GM19328 (cell line): ENCODE data around the gene CLMP.
"Not testable (repeated sequence)": the region's sequence is repeated elsewhere in the genome, so short reads cannot be mapped to it uniquely, and the experiment has no call there.

ENCODE experiments used
- ATAC-seq: cut with Tn5 transposase; IDR thresholded peaks from one replicate; pipeline ENCODE4 v1.9.1; 2021; ENCODE audit warnings: mild to moderate bottlenecking, moderate library complexity; ENCODE audit not compliant: unreplicated experiment

The CLMP gene

DNA sequence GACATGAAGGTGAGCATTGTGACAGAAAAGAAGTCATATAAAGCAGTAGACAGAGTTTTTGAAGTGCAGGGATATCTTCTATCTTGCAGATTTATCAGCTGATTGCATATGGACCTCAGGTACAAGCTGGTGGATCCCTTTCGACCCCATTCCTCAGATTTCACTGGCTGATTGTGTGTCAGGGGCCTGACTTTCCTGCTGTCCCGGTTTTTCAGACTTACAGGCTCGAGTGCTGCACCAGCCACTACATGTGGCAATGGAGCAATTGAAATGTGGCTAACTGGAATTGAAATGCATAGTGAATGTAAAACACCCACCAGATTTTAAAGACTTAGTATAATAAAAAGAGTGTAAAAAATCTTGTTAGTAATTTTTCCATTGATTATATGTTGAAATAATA is 50.3 kb downstream of the CLMP start:
- no peak for ATAC-seq

DNA sequence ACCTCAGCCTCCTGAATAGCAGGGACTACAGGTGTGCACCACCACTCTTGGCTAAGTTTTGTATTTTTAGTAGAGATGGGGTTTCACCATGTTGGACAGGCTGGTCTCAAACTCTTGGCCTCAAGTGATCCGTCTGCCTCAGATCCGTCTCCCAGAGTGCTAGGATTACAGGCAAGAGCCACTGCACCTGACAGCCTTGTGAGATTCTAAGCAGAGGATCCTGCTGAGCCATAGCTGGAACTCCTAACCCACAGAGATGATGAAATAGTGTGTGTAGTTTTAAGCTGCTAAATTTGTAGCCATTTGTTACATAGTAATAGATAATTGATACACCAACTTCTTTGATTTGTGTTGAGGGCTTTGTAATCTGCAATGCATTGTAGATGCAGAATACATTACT is 51.1 kb downstream of the CLMP start:
- ATAC-seq: no peak

DNA sequence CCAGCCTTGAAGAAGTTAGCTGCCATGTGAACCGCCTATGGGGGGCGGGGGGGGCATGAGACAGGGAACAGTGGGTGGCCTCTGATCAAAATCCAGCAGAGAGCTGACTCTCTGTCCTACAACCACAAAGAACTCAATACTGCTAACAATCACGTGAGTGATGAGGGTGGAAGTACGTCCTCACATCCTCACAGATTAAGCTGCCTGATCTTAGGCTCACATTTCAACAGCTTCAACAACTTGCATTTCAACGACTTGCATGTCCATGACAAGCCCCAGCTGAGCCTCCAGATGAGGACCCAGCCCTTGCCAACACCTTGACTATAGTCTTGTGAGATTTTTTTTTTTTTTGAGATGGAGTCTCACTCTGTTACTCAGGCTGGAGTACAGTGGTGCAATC is 51.6 kb downstream of the CLMP start:
- ATAC-seq: no peak

- no peak for ATAC-seq
Observed at GRCh38 chr11:123139206-123139605, 55.8 kb downstream of the CLMP start.

DNA sequence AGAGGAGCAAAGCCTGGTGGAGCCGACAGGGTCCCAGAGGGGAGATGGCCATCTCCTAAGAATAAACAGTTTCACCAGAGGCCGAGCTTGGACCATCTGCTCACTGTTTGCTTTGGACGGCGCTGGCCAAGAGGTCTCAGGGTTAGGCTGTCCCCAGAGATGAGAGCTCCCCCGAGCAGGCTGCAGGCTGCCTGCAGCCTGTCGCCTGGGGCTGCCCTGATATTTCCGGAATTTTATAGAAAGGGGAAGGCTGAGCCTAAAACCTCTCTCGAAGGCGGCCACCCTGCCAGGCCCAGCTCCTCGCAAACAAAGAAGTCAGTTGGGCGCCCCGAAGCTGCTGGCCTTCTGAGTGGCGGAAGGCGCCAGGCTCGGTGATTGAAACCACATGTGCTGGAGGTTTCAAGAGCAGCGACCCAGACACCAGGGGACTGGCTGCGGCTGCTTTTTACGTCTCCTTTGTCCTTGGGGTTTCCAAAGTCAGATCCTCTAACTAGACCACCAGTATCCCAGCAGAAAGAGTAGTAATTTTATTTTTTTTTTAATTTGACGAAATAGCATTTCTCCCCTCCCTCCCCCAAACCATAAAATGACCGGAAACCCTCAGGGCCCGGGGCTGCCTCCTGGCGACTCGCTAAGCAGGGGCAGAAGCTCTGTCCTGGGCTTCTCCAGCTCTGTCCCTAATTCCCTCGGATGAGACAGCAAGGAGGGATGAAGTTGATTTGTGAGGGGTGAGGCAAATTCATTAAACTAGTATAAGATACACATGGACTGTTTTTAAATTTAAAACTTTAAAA is 57.4 kb downstream of the CLMP start:
- ATAC-seq: no peak

DNA sequence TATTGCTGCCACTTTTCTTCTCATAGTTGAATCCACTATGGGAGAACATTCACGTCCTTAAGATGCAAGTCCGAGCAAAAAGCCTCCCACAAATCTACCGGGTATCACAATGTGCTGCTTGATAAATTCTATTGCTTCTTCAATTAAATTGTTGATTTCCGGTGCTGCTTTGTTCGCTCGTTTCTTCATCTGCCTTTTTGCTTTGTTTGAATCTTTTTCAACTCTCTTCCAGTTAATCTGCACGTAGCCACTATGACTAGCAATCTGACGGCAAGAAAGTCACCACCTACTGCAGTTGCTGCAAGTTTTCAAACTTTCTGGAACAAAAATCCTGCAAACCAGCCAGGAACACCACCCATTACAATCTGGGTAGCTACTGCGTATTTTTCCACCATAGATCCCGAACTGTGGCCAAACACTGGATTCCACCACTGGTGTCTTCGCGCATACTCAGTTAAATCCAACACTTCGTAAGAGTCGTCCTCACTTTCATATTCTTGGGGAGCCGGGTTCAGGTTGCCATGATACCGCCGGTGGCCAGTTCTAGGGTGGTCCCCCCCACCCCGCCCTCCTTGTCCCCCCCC is 59.1 kb downstream of the CLMP start:
- ATAC-seq: no peak

DNA sequence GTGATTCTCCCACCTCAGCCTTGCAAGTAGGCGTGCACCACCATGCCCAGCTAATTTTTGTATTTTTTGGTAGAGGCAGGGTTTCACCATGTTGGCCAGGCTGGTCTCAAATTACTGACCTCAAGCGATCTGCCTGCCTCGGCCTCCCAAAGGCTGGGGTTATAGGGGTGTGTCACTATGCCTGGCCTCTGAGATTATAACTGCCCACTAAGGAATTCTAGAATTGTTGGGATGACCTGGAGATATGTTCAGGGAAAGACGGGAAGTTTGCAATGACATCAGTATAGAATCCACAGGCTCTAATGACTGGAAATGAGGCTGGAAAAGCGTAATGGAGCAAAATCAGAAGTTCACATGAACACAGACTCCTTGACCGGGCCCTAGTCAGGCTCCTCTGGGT is 62.2 kb downstream of the CLMP start:
- ATAC-seq: no peak

- not testable (repeated sequence) for ATAC-seq
Observed at GRCh38 chr11:123132034-123132766, 62.8 kb downstream of the CLMP start.

GRCh38 chr11:123129920-123130319 is 65.1 kb downstream of the CLMP start:
- ATAC-seq: no peak

GRCh38 chr11:123125169-123125568 is 69.9 kb downstream of the CLMP start:
- no peak for ATAC-seq

GRCh38 chr11:123122852-123123251 is 72.2 kb downstream of the CLMP start:
- no peak for ATAC-seq

DNA sequence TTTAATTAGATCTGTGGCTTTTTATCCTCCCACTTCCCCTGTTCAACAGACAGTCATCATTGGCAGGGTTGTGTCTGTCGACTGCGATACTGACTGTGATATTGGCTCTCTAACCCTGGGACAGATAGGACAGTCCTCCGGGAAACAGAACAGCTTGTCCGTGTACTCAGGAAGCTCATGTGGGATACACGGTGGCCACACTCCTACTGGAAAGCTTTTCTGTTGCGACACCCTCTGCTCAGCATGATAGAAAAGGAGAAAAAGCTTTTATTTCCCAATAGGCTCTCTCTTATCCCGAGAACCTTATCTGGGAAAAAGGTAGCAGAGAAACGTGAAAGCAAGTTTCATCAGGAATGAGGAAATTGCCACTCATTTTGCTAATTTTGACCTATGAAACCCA is 72.7 kb downstream of the CLMP start:
- ATAC-seq: no peak

DNA sequence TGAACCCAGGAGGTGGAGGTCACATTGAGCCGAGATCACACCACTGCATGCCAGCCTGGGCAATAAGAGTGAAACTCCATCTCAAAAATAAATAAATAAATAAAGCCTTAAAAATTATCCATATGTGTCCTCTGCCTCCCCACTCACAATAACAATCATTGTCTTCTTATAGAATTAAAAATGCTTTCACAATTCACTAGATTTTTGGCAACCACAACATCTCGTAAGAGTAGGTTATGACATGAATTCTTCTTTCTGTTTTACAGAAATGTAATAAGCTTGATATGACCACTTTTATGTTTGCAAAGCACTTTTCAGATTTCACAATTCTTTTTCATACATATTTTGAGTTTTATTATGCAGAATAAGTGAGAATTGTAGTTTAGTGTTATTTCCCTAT is 78.6 kb downstream of the CLMP start:
- ATAC-seq: no peak

DNA sequence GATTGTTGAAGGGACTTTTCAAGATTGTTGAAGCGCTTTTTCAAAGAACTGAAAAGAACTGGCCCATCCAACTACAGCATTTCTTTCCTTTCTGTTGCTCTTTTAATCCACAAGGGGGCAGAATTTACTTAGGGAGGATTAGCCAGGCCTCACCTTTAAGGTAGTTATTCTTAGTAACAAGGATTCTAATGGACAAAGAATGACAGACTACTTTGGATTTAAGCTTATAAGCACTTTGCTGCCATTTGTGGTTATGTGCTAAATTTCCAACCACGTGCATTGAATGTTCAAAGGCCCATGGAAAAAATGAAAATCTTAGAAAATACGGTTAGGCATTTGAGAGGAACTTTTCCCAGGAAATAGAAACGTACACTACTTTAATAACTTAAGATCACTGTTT is 83.6 kb downstream of the CLMP start:
- ATAC-seq: no peak

DNA sequence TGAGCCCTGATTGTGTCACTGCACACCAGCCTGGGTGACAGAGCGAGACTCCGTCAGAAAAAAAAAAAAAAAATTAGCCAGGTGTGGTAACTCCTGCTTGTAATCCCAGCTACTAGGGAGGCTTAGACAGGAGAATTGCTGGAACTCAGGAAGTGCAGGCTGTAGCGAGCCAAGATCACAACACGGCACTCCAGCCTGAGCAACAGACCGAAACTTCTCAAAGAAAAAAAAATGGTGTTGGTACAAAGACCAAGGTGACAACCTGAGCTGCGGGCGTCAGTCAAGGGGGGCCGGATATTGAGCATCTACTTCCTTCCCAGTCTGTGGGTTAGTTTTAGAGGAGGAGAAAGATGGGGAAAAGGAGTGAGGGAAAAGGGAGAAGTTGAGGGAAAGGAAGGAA is 84.7 kb downstream of the CLMP start:
- ATAC-seq: no peak

DNA sequence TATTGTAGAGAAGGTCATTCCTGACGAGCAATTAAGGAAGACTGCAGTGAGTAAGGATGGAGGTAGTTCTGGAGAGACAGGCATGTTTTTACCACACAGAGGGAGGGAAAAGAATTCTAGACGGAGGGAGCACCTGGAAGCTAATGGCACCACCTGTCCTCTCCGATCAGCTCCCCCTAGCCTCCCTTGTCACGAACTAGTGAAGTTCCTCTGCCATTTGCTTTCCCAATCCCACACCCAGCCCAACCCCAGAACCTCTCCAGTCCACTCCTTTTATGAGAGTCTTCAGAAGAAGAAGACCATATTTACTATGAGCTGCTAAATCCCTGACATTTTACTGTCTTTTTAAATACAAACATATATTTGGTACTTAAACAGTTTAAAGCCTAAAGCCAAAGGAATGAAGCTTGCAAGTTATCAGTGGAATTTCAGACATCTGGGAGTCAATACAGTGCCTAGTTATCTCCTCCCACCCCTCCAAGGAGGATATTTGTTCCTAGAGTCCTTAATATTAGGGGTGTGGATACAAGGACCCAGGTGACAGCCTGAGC is 87.0 kb downstream of the CLMP start:
- ATAC-seq: no peak

DNA sequence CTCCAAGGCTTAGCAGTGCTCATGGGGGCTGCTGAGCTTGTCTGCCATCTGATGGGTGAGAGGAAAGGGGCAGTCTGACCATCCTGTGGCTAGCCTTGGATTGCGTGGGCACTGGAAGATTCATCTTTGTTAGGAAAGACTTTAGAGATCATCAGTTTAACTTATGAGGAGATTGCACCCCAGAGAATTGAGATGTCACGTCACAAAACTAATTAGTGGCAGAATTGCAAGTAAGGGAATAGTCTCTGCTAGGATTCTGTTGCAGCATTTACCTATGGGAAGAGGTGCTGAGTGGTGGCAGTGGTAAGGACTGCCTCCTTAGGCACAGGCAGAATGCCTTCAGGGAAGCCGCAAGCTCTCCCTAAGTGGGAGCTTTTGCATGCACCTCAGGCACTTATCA is 90.4 kb downstream of the CLMP start:
- ATAC-seq: no peak

DNA sequence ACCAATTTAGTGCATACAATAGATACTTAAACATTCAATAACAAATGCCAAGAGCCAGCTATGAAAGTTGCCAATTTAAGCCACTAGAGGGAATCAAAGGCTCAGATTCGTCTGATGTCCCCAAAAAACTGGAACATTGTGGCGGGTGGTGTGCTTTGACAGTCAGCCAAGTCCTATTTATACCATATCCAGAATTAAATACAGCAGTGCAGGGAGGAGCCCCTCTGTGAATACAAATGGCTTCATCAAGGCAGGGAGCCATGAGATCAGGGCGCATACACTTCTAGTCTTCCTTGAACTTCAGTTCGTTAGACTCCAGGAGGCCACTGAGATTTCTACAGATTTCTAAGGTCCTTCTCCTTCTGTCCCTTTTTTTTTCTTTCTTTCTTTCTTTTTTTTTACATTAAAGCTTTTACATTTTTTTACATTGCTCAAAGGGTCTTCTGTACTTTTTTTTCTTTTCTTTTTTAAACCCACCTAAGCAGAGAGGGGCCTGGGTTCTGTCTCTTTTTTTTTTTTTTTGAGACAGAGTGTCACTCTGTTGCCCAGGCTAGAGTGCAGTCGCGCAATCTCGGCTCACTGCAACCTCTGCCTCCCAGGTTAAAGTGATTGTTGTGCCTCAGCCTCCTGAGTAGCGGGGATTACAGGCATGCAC is 91.6 kb downstream of the CLMP start:
- ATAC-seq: no peak

GRCh38 chr11:123100379-123101085 is 94.5 kb downstream of the CLMP start:
- no peak for ATAC-seq

GRCh38 chr11:123098990-123099389 is 96.1 kb downstream of the CLMP start:
- ATAC-seq: no peak

DNA sequence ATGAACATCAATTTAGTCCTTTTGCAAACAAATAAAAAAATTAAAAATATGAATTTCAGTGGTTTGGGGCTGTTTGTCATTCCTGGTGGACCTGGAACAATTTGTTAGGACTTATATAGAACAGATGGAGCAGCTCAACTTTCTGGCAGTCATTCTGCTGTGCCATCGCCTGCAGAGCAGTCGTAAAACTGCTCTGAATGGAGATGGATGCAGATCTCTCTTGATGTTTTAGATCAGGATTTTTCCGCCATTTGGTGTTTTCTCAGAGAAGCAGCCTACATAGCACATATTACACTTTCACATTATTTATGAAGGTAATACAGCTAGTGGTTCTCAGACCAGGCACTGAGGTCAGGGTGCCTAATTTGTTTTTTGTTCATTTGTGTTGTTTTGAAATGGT is 101.3 kb downstream of the CLMP start:
- ATAC-seq: no peak
